Endothelial cell of umbilical vein (primary cell): ENCODE measurements around the gene PKP4. TPM values are rescaled to one million over a fixed set of nuclear protein-coding genes. Genes with fewer than 3 reads are reported as not detected.

ENCODE experiments used
- BruUV-seq: library from RNA; stranded (reverse); fragments of 400-500 nt; replicated peaks from 2 replicates; lab custom pipeline; 2021; lab: Mats Ljungman, UMichigan
- CTCF ChIA-PET: fragments of 300-600, 350-600 bp; sonication (Branson Sonifier 250); formaldehyde crosslinking; loops from one replicate; lab custom pipeline; 2021; ENCODE audit warnings: antibody characterized with exemption, inconsistent platforms; lab: Charles Lee
- POLR2A ChIA-PET: fragments of 300-600, 350-600 bp; sonication (Branson Sonifier 250); formaldehyde crosslinking; loops from one replicate; lab custom pipeline; 2021; ENCODE audit warnings: antibody characterized with exemption, inconsistent platforms; lab: Charles Lee
- DNase-seq: peaks from one replicate; pipeline ENCODE4 v3.0.0-alpha.2; 2011; ENCODE audit warnings: low read depth, low spot score
- FAIRE-seq: peaks from 2 replicates; lab custom pipeline; 2011; peaks lifted over from hg19 to GRCh38; lab: Jason Lieb, UNC
- H2AFZ ChIP-seq: 2 replicates; pipeline ENCODE4 v1.6.0; 2012; ENCODE audit warnings: low read depth, low read length, control low read depth, inconsistent platforms
- H3K27ac ChIP-seq: 2 replicates; pipeline ENCODE4 v1.5.1; 2011; ENCODE audit warnings: low read depth, mild to moderate bottlenecking, control low read depth, low read length, moderate library complexity; ENCODE audit not compliant: insufficient read depth
- H3K27me3 ChIP-seq, 2 experiments: 2 replicates each; pipeline versions ENCODE4 v1.6.0 to v1.6.1; 2011; ENCODE audit warnings: low read length in 2 of 2, mixed read lengths in 1 of 2; ENCODE audit not compliant: control insufficient read depth in 2 of 2, insufficient read depth in 2 of 2
- H3K36me3 ChIP-seq, 2 experiments: 2 replicates in 1 of 2; 3 replicates in 1 of 2; pipeline ENCODE4 v1.5.1; 2011; ENCODE audit warnings: low read length in 2 of 2, mild to moderate bottlenecking in 1 of 2, moderate library complexity in 1 of 2; ENCODE audit not compliant: control insufficient read depth in 2 of 2, insufficient read depth in 2 of 2; ENCODE audit errors: extremely low read depth in 1 of 2
- H3K4me1 ChIP-seq: 3 replicates; pipeline ENCODE4 v1.5.1; 2011; ENCODE audit warnings: mild to moderate bottlenecking, low read length; ENCODE audit not compliant: control insufficient read depth, insufficient read depth; ENCODE audit errors: extremely low read depth
- H3K4me2 ChIP-seq: 2 replicates; pipeline ENCODE4 v1.6.1; 2011; ENCODE audit warnings: low read length, control low read depth, mixed read lengths; ENCODE audit not compliant: insufficient read depth
- H3K4me3 ChIP-seq, 3 experiments: fragments of 200-600 bp in 1 of 3; sonication (generic), shearing (Covaris generic) in 1 of 3; replicated peaks in 1 of 3; 2 replicates each; pipeline ENCODE4 v1.5.1; 2011 to 2016; ENCODE audit warnings: control low read depth in 3 of 3, low read length in 3 of 3, mild to moderate bottlenecking in 2 of 3, inconsistent platforms in 1 of 3, low read depth in 1 of 3, moderate library complexity in 1 of 3; ENCODE audit not compliant: insufficient read depth in 1 of 3
- H3K79me2 ChIP-seq: 2 replicates; pipeline ENCODE4 v1.6.0; 2012; ENCODE audit warnings: low read length, inconsistent platforms; ENCODE audit not compliant: control insufficient read depth, insufficient read depth
- H3K9ac ChIP-seq: replicated peaks from 2 replicates; pipeline ENCODE3; 2011; ENCODE audit warnings: low read length, control low read depth; ENCODE audit not compliant: insufficient read depth; ENCODE audit errors: extremely low read depth
- H3K9me1 ChIP-seq: replicated peaks from 3 replicates; pipeline ENCODE4 v1.6.0; 2011; ENCODE audit warnings: mild to moderate bottlenecking, low read length; ENCODE audit not compliant: control insufficient read depth, insufficient read depth; ENCODE audit errors: extremely low read depth
- H3K9me3 ChIP-seq: replicated peaks from 2 replicates; pipeline ENCODE4 v1.5.1; 2012; ENCODE audit warnings: low read length, inconsistent platforms; ENCODE audit not compliant: control insufficient read depth, insufficient read depth
- H4K20me1 ChIP-seq: replicated peaks from 2 replicates; pipeline ENCODE3; 2011; ENCODE audit warnings: mild to moderate bottlenecking, low read length; ENCODE audit not compliant: control insufficient read depth, insufficient read depth; ENCODE audit errors: extremely low read depth
- CTCF ChIP-seq, 2 donors: IDR thresholded peaks; 1 replicate in 1 of 2; 2 replicates in 1 of 2; pipeline ENCODE4 v1.5.1; 2011; ENCODE audit warnings: low read length in 2 of 2, mild to moderate bottlenecking in 2 of 2, moderate library complexity in 2 of 2, control low read depth in 1 of 2, inconsistent platforms in 1 of 2, low read depth in 1 of 2; ENCODE audit not compliant: insufficient read depth in 1 of 2; ENCODE audit errors: extremely low read depth in 1 of 2
- EZH2 ChIP-seq: IDR thresholded peaks from 2 replicates; pipeline ENCODE4 v1.6.1; 2012; ENCODE audit warnings: borderline replicate concordance, low read depth, mild to moderate bottlenecking, moderate library complexity, low read length, inconsistent platforms; ENCODE audit not compliant: severe bottlenecking
- GATA2 ChIP-seq: IDR thresholded peaks from 2 replicates; pipeline ENCODE4 v1.7.0; 2011; ENCODE audit warnings: low read depth, mild to moderate bottlenecking, moderate library complexity, mixed read lengths, low read length; ENCODE audit not compliant: insufficient read length, insufficient read depth
- JUN ChIP-seq: IDR thresholded peaks from 2 replicates; pipeline ENCODE4 v1.6.1; 2011; ENCODE audit warnings: borderline replicate concordance, low read depth; ENCODE audit not compliant: insufficient read length, insufficient read depth
- MAX ChIP-seq: IDR thresholded peaks from 2 replicates; pipeline ENCODE4 v1.6.1; 2011; ENCODE audit not compliant: insufficient read depth, insufficient read length
- POLR2A ChIP-seq: IDR thresholded peaks from 2 replicates; pipeline ENCODE4 v1.6.1; 2012; ENCODE audit warnings: low read depth, mild to moderate bottlenecking, control low read depth, low read length
- POLR2AphosphoS5 ChIP-seq: IDR thresholded peaks from 2 replicates; pipeline ENCODE4 v1.6.1; 2012; ENCODE audit warnings: low read depth, mild to moderate bottlenecking, control low read depth, low read length, moderate library complexity; ENCODE audit not compliant: insufficient read depth
- dilution Hi-C: fragments of 300-500 bp; cut with MboI; formaldehyde crosslinking; loops from one replicate; pipeline ENCODE4 v1.15.0; 2019; ENCODE audit warnings: low sequenced_read_pairs; ENCODE audit not compliant: extremely low pct_ligation_motif_present
- intact Hi-C: fragments of 100-400 bp; cut with micrococcal nuclease; formaldehyde crosslinking; loops from one replicate; pipeline ENCODE4 v1.10.0; 2022
- polyA plus RNA-seq, 4 experiments: library from polyadenylated mRNA; depleted of rRNA in 3 of 4; stranded (reverse) in 3 of 4; unstranded in 1 of 4; fragments of >200 nt; gene quantifications; 2 replicates each; pipeline versions ENCODE4 v1.2.1 to v1.2.3, GENCODE V29; 2011 to 2012; ENCODE audit warnings: missing spikeins in 1 of 4
- total RNA-seq: library from RNA; stranded (reverse); gene quantifications from 2 replicates; pipeline ENCODE4 v1.2.3, GENCODE V29; 2021

PKP4 gene
- total and polyA plus RNA-seq, 2 donors (not counting 3 experiments of a cell fraction or from before 2014, with no cell fraction given) = 35.4 to 68.5 TPM

- no peak overlapping the region for H3K4me2 ChIP-seq
- ChIA-PET CTCF (interaction anchor here (1.6 kb wide), 1 partner anchor 23 kb away, joined by 7 read pairs; no protein-coding TSS in a partner anchor), POLR2A (no interaction called here)
- FAIRE-seq (no peak), DNase-seq (no peak)
- intact Hi-C loops = no loop called here
- H3K27me3 ChIP-seq = peaks cover 0 to 10% of the 10 kb centered on the region in 2 experiments
- no peak for TF ChIP-seq POLR2A
- no peak for TF ChIP-seq CTCF (IDR thresholded peaks at IDR 0.05; ENCODE audit: extremely low read depth in 1 of 2, insufficient read depth in 1 of 2, low read depth in 1 of 2, low read length in 2 of 2)
- TF ChIP-seq EZH2 = no peak
- no peak for TF ChIP-seq JUN
- no peak for TF ChIP-seq POLR2AphosphoS5
- TF ChIP-seq GATA2 = no peak
- TF ChIP-seq MAX = no peak
- no peaks in the 10 kb centered on the region for H3K9me1 ChIP-seq
- BruUV-seq = no TSS peak
- H3K4me3 ChIP-seq = no peak overlapping the region
- H2AFZ ChIP-seq = no peak overlapping the region
- H3K27ac ChIP-seq = no peak overlapping the region
- no peak overlapping the region for H3K9ac ChIP-seq
- H3K79me2 ChIP-seq = no peaks in the 10 kb centered on the region
- no peaks in the 10 kb centered on the region for H3K36me3 ChIP-seq
- no peaks in the 10 kb centered on the region for H3K4me1 ChIP-seq
- H4K20me1 ChIP-seq = no peaks in the 10 kb centered on the region
- dilution Hi-C loops = no loop called here
- no peaks in the 10 kb centered on the region for H3K9me3 ChIP-seq
Measured at GRCh38 chr2:158730621-158731140, 273.9 kb downstream of the PKP4 start.
